VCaP (cell line): ENCODE data around the gene FHAD1.

Source experiments
- H3K27ac ChIP-seq: fragments of 450-650 bp; 2 replicates; pipeline ENCODE4 v1.5.1; 2017
- CTCF ChIP-seq: fragments of 450-650 bp; conservative IDR thresholded peaks from 2 replicates; pipeline ENCODE4 v1.5.1; 2017; ENCODE audit warnings: mild to moderate bottlenecking, moderate library complexity

The FHAD1 gene

GRCh38 chr1:15418806-15419515 is 171.9 kb downstream of the FHAD1 start:
- H3K27ac ChIP-seq, result no peak overlapping the region
- TF ChIP-seq CTCF, result no peak

- no peak for TF ChIP-seq CTCF
- H3K27ac ChIP-seq, result no peak overlapping the region
Measured at GRCh38 chr1:15420853-15421465, 173.9 kb downstream of the FHAD1 start.

GRCh38 chr1:15422871-15423270 is 175.8 kb downstream of the FHAD1 start:
- no peak for TF ChIP-seq CTCF
- H3K27ac ChIP-seq, result no peak overlapping the region

- TF ChIP-seq CTCF, result no peak
Measured at GRCh38 chr1:15423355-15424077, 176.5 kb downstream of the FHAD1 start.

GRCh38 chr1:15424146-15424667 is 177.2 kb downstream of the FHAD1 start:
- no peak for TF ChIP-seq CTCF
- H3K27ac ChIP-seq, result no peak overlapping the region

More at GRCh38 chr1:15423355-15424077, 176.5 kb downstream of the FHAD1 start:
- H3K27ac ChIP-seq, result no peak overlapping the region

GRCh38 chr1:15424981-15425380 is 178.0 kb downstream of the FHAD1 start:
- H3K27ac ChIP-seq, result no peak overlapping the region

More at GRCh38 chr1:15424981-15425380, 178.0 kb downstream of the FHAD1 start:
- TF ChIP-seq CTCF, result no peak
